ENCODE data around the gene PARD6B.
"Not testable (repeated sequence)": the region's sequence is repeated elsewhere in the genome, so short reads cannot be mapped to it uniquely, and the experiment has no call there.

PARD6B gene

GRCh38 chr20:50746138-50746940 lies 15.0 kb downstream of the PARD6B start:
- DNase-seq, result no peak

- DNase-seq, result no peak
Observed at GRCh38 chr20:50747275-50747674, 15.9 kb downstream of the PARD6B start.

GRCh38 chr20:50750145-50750671 lies 18.8 kb downstream of the PARD6B start:
- DNase-seq, result no peak

GRCh38 chr20:50753152-50753551 lies 21.8 kb downstream of the PARD6B start:
- no peak for DNase-seq

- DNase-seq, result no peak
Observed at GRCh38 chr20:50754420-50754819, 23.0 kb downstream of the PARD6B start.

- no peak for DNase-seq
Observed at GRCh38 chr20:50756447-50756846, 25.1 kb downstream of the PARD6B start.

GRCh38 chr20:50758469-50758868 lies 27.1 kb downstream of the PARD6B start:
- no peak for DNase-seq

- DNase-seq, result no peak
Observed at GRCh38 chr20:50758992-50759391, 27.6 kb downstream of the PARD6B start.

GRCh38 chr20:50759678-50760077 lies 28.3 kb downstream of the PARD6B start:
- peak in 2 of 4 experiments; percentile 18 to 29 for DNase-seq

- DNase-seq, result peak in 1 of 4 experiments; percentile 28
Observed at GRCh38 chr20:50762045-50762422, 30.7 kb downstream of the PARD6B start.

- DNase-seq, result no peak
Observed at GRCh38 chr20:50762435-50763220, 31.2 kb downstream of the PARD6B start.

- not testable (repeated sequence) for DNase-seq
Observed at GRCh38 chr20:50763550-50764458, 32.4 kb downstream of the PARD6B start.

GRCh38 chr20:50765251-50765650 lies 33.9 kb downstream of the PARD6B start:
- not testable (repeated sequence) for DNase-seq

- DNase-seq, result no peak
Observed at GRCh38 chr20:50765674-50766073, 34.3 kb downstream of the PARD6B start.

- DNase-seq, result not testable (repeated sequence)
Observed at GRCh38 chr20:50766955-50767809, 35.8 kb downstream of the PARD6B start.

GRCh38 chr20:50768991-50769390 lies 37.6 kb downstream of the PARD6B start:
- peak in 1 of 4 experiments; percentile 18 for DNase-seq

- DNase-seq, result not testable (repeated sequence)
Observed at GRCh38 chr20:50769551-50770085, 38.2 kb downstream of the PARD6B start.

- not testable (repeated sequence) for DNase-seq
Observed at GRCh38 chr20:50771419-50772080, 40.2 kb downstream of the PARD6B start.

GRCh38 chr20:50772420-50773185 lies 41.2 kb downstream of the PARD6B start:
- DNase-seq, result no peak

- no peak for DNase-seq
Observed at GRCh38 chr20:50774515-50774914, 43.1 kb downstream of the PARD6B start.

Data from suppressor macrophage (primary cell).